GM19395 (cell line): ENCODE measurements around the gene UBR1.
"Not testable (repeated sequence)": the region's sequence is repeated elsewhere in the genome, so short reads cannot be mapped to it uniquely, and the experiment has no call there.

Source experiments
- ATAC-seq: cut with Tn5 transposase; IDR thresholded peaks from one replicate; pipeline ENCODE4 v1.9.1; 2021; ENCODE audit warnings: mild to moderate bottlenecking, moderate library complexity; ENCODE audit not compliant: unreplicated experiment

The UBR1 gene

DNA sequence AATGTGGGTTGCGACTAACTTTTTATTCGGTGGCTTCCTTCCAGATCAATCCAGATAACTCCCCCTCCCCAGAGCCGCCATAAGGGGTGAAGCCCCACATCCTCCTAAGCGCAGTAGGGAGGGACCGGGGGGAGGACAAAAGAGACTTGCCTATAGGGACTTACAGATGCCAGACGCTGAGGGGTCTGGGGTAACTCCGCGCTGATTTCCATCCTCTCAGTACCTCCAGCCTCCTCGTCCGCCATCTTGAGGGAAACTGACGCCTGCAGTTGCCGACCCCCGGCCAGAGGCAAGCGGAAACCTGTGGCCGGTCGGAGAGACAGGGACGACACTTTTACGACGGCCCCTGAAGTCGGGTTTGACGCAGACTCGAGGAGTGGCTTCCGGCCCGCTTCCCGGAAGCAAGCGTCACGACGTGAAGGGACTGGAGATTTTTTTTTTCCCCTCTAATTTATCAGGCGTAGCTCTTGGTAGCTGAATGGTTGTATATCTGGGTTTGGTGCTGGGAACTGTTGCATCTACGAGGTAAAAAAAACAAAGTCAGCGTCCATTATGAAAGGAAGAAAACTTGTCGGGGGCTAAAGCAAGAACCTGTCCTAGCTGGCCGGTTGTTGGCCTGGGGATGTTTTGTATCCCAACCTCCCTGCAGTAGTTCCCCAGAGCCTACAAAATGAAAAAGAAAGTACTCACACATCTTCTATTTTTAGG lies at the start of gene UBR1:
Gene UBR1 (minus strand): TSS at position 261 of the 708 bp plus-strand sequence. CDS start 16 bp downstream, at position 245.
- peak; percentile 90 for ATAC-seq

GRCh38 chr15:43153269-43153668 lies 47.4 kb upstream of the UBR1 start:
- ATAC-seq = no peak

DNA sequence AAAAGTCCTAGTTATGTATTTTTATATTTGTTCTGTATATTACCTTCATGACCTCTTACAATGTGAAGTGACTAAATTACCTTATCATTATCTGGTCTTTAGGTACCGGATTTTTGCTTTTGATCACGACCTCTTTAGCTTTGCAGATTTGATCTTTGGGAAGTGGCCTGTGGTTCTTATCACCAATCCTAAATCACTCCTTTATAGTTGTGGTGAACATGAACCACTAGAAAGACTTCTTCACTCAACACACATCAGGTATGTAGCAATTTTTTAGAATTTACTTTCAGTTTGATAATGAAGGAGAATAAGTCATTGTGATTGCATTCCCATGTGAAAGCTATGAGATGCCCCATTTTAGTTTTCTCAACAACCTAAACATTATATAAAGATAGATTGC lies 45.9 kb upstream of the UBR1 start:
- ATAC-seq = no peak

- ATAC-seq = no peak
Measured at GRCh38 chr15:43150191-43150929, 44.5 kb upstream of the UBR1 start.

- ATAC-seq = no peak
Measured at GRCh38 chr15:43146184-43146583, 40.3 kb upstream of the UBR1 start.

DNA sequence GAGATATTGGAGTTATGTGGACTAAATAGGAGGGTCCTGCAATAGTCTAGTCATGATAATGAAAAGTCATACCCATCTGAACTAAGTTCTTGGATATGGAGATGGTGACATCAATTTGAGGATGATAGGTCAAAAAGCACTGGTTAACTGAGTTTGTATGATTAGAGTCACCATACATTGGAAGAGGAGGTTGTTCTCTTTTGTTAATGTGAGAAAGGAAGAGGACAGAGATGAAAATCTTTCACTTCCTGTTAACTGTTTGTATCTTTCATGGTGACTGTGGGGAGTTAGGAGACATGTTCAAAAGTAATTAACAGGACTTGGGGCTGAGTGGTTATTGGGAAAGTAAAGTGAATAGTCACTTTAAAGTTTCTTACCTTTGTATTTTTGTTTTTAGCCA lies 38.7 kb upstream of the UBR1 start:
- no peak for ATAC-seq

GRCh38 chr15:43143203-43143941 lies 37.5 kb upstream of the UBR1 start:
- ATAC-seq = no peak

- no peak for ATAC-seq
Measured at GRCh38 chr15:43135351-43135750, 29.5 kb upstream of the UBR1 start.

GRCh38 chr15:43134157-43134635 lies 28.4 kb upstream of the UBR1 start:
- peak; percentile 4 for ATAC-seq

DNA sequence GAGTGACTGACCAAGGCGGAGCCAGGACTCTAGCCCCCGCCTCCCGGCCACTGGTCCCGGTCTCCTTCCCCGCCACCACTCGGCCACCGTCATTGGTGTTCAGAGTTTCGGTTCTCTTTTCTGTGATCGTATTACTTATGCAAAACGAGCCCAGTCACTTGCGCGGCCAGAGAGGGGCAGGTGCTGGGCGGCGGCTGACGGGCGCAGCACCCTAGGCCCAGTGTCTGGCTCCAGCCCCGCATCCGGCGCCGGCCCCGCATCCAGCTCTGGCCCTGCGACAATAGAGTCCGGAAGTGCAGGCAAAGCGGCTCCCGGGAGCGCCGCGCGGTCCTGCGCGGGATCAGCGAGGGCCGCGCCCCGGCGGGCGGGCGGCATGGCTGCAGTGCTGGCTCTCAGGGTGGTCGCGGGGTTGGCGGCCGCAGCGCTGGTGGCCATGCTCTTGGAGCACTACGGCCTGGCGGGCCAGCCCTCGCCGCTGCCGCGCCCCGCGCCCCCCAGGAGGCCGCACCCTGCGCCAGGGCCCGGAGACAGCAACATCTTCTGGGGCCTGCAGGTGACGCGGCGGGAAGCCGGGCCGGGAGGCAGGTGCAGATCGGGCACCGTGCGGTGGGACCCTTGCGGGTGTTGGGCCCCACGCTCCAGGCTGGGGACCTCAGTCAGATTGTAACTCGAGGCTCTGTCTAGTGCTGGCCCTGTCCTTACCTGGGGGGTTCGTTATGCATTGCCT lies 27.8 kb upstream of the UBR1 start, which contains the start of gene TMEM62:
Gene TMEM62 (plus strand): TSS at position 157 of the 727 bp plus-strand sequence. CDS start 217 bp downstream, at position 374.
- peak; percentile 95 for ATAC-seq

DNA sequence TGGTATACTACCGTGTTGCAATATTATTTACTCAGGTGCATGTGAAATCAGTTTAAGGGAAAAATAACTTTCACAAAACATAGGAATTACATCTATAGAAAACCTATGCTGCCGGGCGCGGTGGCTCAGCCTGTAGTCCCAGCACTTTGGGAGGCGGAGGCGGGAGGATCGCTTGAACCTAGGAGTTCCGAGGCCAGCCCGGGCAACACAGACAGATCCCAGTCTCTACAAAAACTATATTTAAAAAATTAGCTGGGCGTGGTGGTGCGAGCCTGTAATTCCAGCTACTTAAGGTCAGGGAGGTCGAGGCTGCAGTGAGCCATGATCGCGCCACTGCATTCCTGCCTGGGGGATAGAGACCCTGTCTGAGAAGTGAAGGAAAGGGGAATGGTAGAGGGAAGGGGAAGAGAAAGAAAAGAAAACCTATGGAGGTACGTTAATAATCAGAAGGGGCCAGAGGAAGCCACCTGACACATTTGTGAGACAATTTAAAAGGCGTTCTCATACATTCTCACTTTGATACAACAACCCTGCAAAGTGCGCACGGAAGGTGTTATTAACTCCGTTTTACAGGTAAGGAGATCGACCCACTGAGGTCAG lies 27.1 kb upstream of the UBR1 start:
- no peak for ATAC-seq

DNA sequence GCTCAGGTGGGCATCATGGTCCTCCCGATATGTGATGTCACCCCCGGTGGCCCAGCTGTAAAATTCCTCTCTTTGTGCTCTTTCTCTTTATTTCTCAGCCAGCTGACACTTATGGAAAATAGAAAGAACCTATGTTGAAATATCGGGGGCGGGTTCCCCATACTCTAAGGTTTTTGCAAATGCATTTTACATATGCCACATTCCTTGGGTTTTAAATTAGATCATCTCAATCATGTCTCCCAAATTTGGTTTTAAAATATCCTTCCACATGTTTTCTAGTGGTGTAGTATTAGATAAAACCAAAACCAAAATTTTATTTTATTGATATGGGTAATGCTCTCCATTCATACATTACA lies 23.1 kb upstream of the UBR1 start:
- no peak for ATAC-seq

GRCh38 chr15:43128174-43128979 lies 22.5 kb upstream of the UBR1 start:
- not testable (repeated sequence) for ATAC-seq

- ATAC-seq = no peak
Measured at GRCh38 chr15:43127752-43128151, 21.9 kb upstream of the UBR1 start.

- no peak for ATAC-seq
Measured at GRCh38 chr15:43126356-43126755, 20.5 kb upstream of the UBR1 start.

- ATAC-seq = no peak
Measured at GRCh38 chr15:43125100-43125661, 19.3 kb upstream of the UBR1 start.

- ATAC-seq = no peak
Measured at GRCh38 chr15:43121863-43122262, 16.0 kb upstream of the UBR1 start.

- ATAC-seq = no peak
Measured at GRCh38 chr15:43118829-43119228, 13.0 kb upstream of the UBR1 start.

GRCh38 chr15:43118286-43118685 lies 12.4 kb upstream of the UBR1 start:
- ATAC-seq = no peak
